IMR-90 (cell line): Measurements from ENCODE around the gene PGLYRP2.

Source experiments
- BHLHE40 ChIP-seq: fragments of 150-350 bp; IDR thresholded peaks from 2 replicates; pipeline ENCODE4 v1.6.1; 2016; ENCODE audit warnings: mild to moderate bottlenecking, low read depth, low read length
- CHD1 ChIP-seq: IDR thresholded peaks from 2 replicates; pipeline ENCODE4 v1.6.1; 2012; ENCODE audit warnings: low read depth, low read length, improper control_type of control experiment
- MAZ ChIP-seq: IDR thresholded peaks from 2 replicates; pipeline ENCODE4 v1.6.1; 2012; ENCODE audit warnings: low read depth, mild to moderate bottlenecking, low read length, improper control_type of control experiment, moderate library complexity, borderline replicate concordance
- NFE2L2 ChIP-seq: fragments of 150-350 bp; IDR thresholded peaks from 2 replicates; pipeline ENCODE4 v1.6.1; 2016; ENCODE audit warnings: low read depth, mild to moderate bottlenecking, low read length
- POLR2A ChIP-seq: IDR thresholded peaks from 2 replicates; pipeline ENCODE4 v1.6.1; 2012; ENCODE audit warnings: mild to moderate bottlenecking, low read depth, low read length
- RCOR1 ChIP-seq: IDR thresholded peaks from 2 replicates; pipeline ENCODE4 v1.6.1; 2012; ENCODE audit warnings: mild to moderate bottlenecking, low read length, improper control_type of control experiment; ENCODE audit not compliant: insufficient replicate concordance
- RFX5 ChIP-seq: IDR thresholded peaks from 2 replicates; pipeline ENCODE4 v1.8.0; 2012; ENCODE audit warnings: low read depth, mild to moderate bottlenecking, low read length, moderate library complexity
- USF2 ChIP-seq: fragments of 150-350 bp; IDR thresholded peaks from 2 replicates; pipeline ENCODE4 v1.6.1; 2017; ENCODE audit warnings: mild to moderate bottlenecking, antibody characterized with exemption, low read length, low read depth
- TF ChIP-seq, protein P1 (sequence below): conservative IDR thresholded peaks from 2 replicates; pipeline ENCODE4 v1.5.1; 2012; ENCODE audit warnings: mild to moderate bottlenecking, low read depth, low read length, improper control_type of control experiment

- TF ChIP-seq, protein P1, sequence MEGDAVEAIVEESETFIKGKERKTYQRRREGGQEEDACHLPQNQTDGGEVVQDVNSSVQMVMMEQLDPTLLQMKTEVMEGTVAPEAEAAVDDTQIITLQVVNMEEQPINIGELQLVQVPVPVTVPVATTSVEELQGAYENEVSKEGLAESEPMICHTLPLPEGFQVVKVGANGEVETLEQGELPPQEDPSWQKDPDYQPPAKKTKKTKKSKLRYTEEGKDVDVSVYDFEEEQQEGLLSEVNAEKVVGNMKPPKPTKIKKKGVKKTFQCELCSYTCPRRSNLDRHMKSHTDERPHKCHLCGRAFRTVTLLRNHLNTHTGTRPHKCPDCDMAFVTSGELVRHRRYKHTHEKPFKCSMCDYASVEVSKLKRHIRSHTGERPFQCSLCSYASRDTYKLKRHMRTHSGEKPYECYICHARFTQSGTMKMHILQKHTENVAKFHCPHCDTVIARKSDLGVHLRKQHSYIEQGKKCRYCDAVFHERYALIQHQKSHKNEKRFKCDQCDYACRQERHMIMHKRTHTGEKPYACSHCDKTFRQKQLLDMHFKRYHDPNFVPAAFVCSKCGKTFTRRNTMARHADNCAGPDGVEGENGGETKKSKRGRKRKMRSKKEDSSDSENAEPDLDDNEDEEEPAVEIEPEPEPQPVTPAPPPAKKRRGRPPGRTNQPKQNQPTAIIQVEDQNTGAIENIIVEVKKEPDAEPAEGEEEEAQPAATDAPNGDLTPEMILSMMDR = no peak
- no peak for TF ChIP-seq POLR2A
- no peak for TF ChIP-seq USF2
- TF ChIP-seq MAZ = no peak
- TF ChIP-seq CHD1 = no peak
- no peak for TF ChIP-seq RFX5
- no peak for TF ChIP-seq RCOR1
- no peak for TF ChIP-seq BHLHE40
- TF ChIP-seq NFE2L2 = no peak
Measured at GRCh38 chr19:15463861-15464371, 15.4 kb downstream of the PGLYRP2 start.
